ENCODE data around the gene MEOX2. TPM values are rescaled to one million over a fixed set of nuclear protein-coding genes. Genes with fewer than 3 reads are reported as not detected.

Gene MEOX2
- total RNA-seq, 1 experiment from 2014 or later: 0.22 TPM

DNA sequence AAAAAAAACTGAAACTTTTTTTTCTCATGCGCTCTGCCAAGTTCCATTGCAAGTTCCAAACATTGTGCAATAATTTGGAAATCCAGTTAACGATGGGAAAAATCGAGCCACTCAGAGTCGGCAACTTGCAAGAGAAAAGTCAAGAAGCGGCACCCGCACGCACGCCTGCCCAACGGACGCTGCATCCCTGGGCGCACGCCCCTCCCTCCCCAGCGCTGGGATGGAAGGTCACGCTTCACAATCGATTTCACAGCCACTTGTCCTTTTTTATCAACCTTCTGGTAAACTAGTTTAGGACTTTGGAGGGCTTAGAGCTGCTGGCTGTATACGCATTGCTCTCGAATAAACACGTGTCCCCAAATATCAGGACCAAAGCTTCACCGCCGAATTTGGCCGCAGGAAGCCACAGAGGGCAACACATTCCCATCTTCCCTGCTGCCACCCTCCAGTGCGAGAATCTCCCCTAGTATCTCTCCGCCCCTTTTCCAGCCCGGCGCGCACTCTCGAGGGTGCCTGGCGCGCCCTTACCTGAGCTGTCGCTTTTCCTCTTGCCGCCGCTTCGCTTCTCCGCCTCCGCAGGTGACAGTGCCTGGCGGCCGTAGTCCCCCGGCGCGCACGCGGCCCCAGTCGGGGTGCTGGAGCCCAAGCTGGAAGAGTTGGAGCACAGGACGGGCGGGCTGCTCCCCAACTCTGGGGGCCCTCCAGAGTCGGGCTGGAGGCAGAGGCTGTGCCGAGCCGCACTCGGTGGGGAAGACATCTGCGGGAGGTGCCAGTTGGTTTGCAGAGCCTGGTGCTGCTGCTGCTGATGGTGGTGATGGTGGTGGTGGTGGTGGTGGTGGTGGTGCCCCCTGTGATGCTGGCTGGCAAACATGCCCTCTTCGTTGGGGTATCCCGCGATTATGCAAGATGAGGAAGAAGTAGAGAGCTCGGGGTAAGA is 857 bp downstream of the MEOX2 start:
- Histone ChIP-seq H3K9me3 (ENCODE audit: insufficient read depth, low read depth) (no peaks in the 10 kb centered on the region), H3K4me2 (no peak overlapping the region), H3K36me3 (ENCODE audit: low read depth) (no peaks in the 10 kb centered on the region), H3F3A (ENCODE audit: insufficient read depth, low read depth) (no peaks in the 10 kb centered on the region), H3K27me3 (ENCODE audit: insufficient read depth, low read depth) (no peaks in the 10 kb centered on the region), H2AFZ (no peak overlapping the region; the same call in 1 of the 2 replicates), H4K20me1 (ENCODE audit: insufficient read depth) (no peaks in the 10 kb centered on the region), H3K27ac (no peak overlapping the region), H3K79me2 (ENCODE audit: low read depth) (no peaks in the 10 kb centered on the region), H3K4me3 (no peak overlapping the region), H3K4me1 (replicated peaks; ENCODE audit: insufficient read depth) (no peaks in the 10 kb centered on the region), H3K9me2 (ENCODE audit: insufficient read depth) (no peaks in the 10 kb centered on the region)
- BruUV-seq (replicated peaks): no TSS peak
- no peak for DNase-seq
- CTCF ChIA-PET: no interaction called here
- POLR2A ChIA-PET (ENCODE audit: unreplicated experiment): no interaction called here
- intact Hi-C loops (cut with micrococcal nuclease; ENCODE audit: unreplicated experiment): no loop called here
- no peak for TF ChIP-seq EZH2 (IDR thresholded peaks at IDR 0.05; ENCODE audit: low read depth)
- TF ChIP-seq, protein P1, sequence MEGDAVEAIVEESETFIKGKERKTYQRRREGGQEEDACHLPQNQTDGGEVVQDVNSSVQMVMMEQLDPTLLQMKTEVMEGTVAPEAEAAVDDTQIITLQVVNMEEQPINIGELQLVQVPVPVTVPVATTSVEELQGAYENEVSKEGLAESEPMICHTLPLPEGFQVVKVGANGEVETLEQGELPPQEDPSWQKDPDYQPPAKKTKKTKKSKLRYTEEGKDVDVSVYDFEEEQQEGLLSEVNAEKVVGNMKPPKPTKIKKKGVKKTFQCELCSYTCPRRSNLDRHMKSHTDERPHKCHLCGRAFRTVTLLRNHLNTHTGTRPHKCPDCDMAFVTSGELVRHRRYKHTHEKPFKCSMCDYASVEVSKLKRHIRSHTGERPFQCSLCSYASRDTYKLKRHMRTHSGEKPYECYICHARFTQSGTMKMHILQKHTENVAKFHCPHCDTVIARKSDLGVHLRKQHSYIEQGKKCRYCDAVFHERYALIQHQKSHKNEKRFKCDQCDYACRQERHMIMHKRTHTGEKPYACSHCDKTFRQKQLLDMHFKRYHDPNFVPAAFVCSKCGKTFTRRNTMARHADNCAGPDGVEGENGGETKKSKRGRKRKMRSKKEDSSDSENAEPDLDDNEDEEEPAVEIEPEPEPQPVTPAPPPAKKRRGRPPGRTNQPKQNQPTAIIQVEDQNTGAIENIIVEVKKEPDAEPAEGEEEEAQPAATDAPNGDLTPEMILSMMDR (conservative IDR thresholded peaks at IDR 0.05): no peak

DNA sequence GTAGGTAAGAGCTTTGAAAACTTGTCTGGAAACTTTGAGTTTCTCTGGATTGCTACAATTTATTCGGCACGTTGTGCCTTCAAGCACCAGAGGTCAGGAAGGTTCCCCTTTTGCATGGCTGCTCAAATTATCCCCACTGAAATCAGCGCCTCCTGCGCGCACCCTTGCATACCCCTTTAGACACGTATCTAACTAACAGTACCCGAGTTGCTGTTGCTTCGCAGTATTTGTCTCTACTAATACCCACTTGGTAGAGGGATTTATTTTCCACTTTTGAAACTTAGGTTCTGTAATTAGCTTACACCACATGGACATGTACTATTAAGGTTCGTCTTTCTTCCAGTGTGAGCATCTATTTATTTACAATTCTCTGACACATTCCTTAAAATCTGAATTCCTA is 1.6 kb downstream of the MEOX2 start:
- no peak for DNase-seq
- Histone ChIP-seq H3K36me3 (ENCODE audit: low read depth) (no peaks in the 10 kb centered on the region), H2AFZ (no peak overlapping the region; the same call in 1 of the 2 replicates), H3K9me3 (ENCODE audit: insufficient read depth, low read depth) (no peaks in the 10 kb centered on the region), H3K4me3 (no peak overlapping the region), H3K9me2 (ENCODE audit: insufficient read depth) (no peaks in the 10 kb centered on the region), H3K27me3 (ENCODE audit: insufficient read depth, low read depth) (no peaks in the 10 kb centered on the region), H3K27ac (no peak overlapping the region), H4K20me1 (ENCODE audit: insufficient read depth) (no peaks in the 10 kb centered on the region), H3K4me2 (no peak overlapping the region), H3K79me2 (ENCODE audit: low read depth) (no peaks in the 10 kb centered on the region), H3K4me1 (replicated peaks; ENCODE audit: insufficient read depth) (no peaks in the 10 kb centered on the region), H3F3A (ENCODE audit: insufficient read depth, low read depth) (no peaks in the 10 kb centered on the region)
- POLR2A ChIA-PET (ENCODE audit: unreplicated experiment): no interaction called here
- no TSS peak for BruUV-seq (replicated peaks)
- TF ChIP-seq EZH2 (IDR thresholded peaks at IDR 0.05; ENCODE audit: low read depth): no peak
- TF ChIP-seq, protein P1 (conservative IDR thresholded peaks at IDR 0.05): no peak
- intact Hi-C loops (cut with micrococcal nuclease; ENCODE audit: unreplicated experiment): no loop called here
- CTCF ChIA-PET: no interaction called here

DNA sequence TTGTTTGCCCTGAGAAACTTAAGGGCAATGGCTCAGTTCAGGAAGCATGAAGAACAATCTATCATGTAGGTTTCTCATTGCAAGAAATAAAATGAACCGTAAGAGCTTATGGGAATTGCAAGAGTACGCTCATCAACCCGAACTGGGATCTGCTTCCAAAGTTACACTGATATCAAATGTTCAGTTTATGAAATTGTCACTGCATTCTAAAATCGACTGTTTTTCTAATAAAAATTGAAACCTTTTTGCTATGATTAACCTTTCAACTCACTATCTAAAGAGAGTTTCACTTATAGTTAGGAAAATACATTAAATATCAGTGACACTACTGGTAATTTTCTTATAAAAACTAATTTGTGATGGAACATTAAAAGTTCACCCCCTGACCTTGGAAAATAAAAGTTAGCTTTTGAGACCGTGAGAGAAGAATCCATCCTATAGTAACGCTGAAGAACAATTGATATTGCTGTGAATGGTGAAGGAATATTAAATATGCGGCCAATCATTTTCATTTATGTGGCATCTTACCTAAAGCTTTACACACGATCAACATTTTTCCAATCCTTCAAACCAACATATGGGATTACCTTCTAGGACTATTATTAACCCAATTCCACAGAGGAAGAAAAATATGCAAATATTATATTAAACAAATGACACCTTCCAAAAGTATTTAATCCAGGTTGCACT is 2.2 kb downstream of the MEOX2 start:
- no peaks in the 10 kb centered on the region for H3K4me1 ChIP-seq (replicated peaks; ENCODE audit: insufficient read depth)
- ChIA-PET CTCF (interaction anchor here (0.6 kb wide), 1 partner anchor 880 kb away, joined by 8 read pairs; no protein-coding TSS in a partner anchor), POLR2A (ENCODE audit: unreplicated experiment) (no interaction called here)
- H3K4me2 ChIP-seq: no peak overlapping the region
- H3K79me2 ChIP-seq (ENCODE audit: low read depth): no peaks in the 10 kb centered on the region
- H3K9me2 ChIP-seq (ENCODE audit: insufficient read depth): no peaks in the 10 kb centered on the region
- H3K27ac ChIP-seq: no peak overlapping the region
- H3K9me3 ChIP-seq (ENCODE audit: insufficient read depth, low read depth): no peaks in the 10 kb centered on the region
- H3K27me3 ChIP-seq (ENCODE audit: insufficient read depth, low read depth): no peaks in the 10 kb centered on the region
- H2AFZ ChIP-seq: no peak overlapping the region
- intact Hi-C loops (cut with micrococcal nuclease; ENCODE audit: unreplicated experiment): no loop called here
- no peaks in the 10 kb centered on the region for H3K36me3 ChIP-seq (ENCODE audit: low read depth)
- H3K4me3 ChIP-seq: no peak overlapping the region
- TF ChIP-seq, protein P1 (conservative IDR thresholded peaks at IDR 0.05): no peak
- no peak for TF ChIP-seq EZH2 (IDR thresholded peaks at IDR 0.05; ENCODE audit: low read depth)
- H3F3A ChIP-seq (ENCODE audit: insufficient read depth, low read depth): no peaks in the 10 kb centered on the region
- no peak for DNase-seq
- no peaks in the 10 kb centered on the region for H4K20me1 ChIP-seq (ENCODE audit: insufficient read depth)
- no TSS peak for BruUV-seq (replicated peaks)
